Activated CD4-positive, alpha-beta T cell treated with anti-CD3 and anti-CD28 coated beads, Interleukin-2, Interleukin-6, amounts not matched to agents 100 ng/mL and 50 ng/mL, durations not matched to agents 16 hours and 8 hours (primary cell): ENCODE results near the gene HS3ST6.
"Not testable (repeated sequence)": the region's sequence is repeated elsewhere in the genome, so short reads cannot be mapped to it uniquely, and the experiment has no call there.

Source experiments
- DNase-seq: peaks from one replicate; pipeline ENCODE4 v3.0.0-alpha.2; 2020

HS3ST6 gene

GRCh38 chr16:1906055-1906845, 12.0 kb downstream of the HS3ST6 start:
- no peak for DNase-seq

- DNase-seq, result no peak
Observed at GRCh38 chr16:1903845-1904840, 14.1 kb downstream of the HS3ST6 start.

GRCh38 chr16:1903220-1903574, 15.0 kb downstream of the HS3ST6 start:
- no peak for DNase-seq

- DNase-seq, result no peak
Observed at GRCh38 chr16:1902547-1903219, 15.5 kb downstream of the HS3ST6 start.

GRCh38 chr16:1900452-1900774, 17.8 kb downstream of the HS3ST6 start:
- no peak for DNase-seq

- DNase-seq, result no peak
Observed at GRCh38 chr16:1899641-1900451, 18.4 kb downstream of the HS3ST6 start.

GRCh38 chr16:1897692-1898091, 20.5 kb downstream of the HS3ST6 start:
- DNase-seq, result not testable (repeated sequence)

GRCh38 chr16:1895949-1896675, 22.1 kb downstream of the HS3ST6 start:
- no peak for DNase-seq

GRCh38 chr16:1895068-1895467, 23.1 kb downstream of the HS3ST6 start:
- no peak for DNase-seq

GRCh38 chr16:1890708-1891050, 27.5 kb downstream of the HS3ST6 start:
- no peak for DNase-seq

- DNase-seq, result no peak
Observed at GRCh38 chr16:1890024-1890707, 28.0 kb downstream of the HS3ST6 start.

GRCh38 chr16:1887711-1888354, 30.4 kb downstream of the HS3ST6 start:
- DNase-seq, result no peak

- DNase-seq, result no peak
Observed at GRCh38 chr16:1884889-1885288, 33.3 kb downstream of the HS3ST6 start.

GRCh38 chr16:1884155-1884760, 34.0 kb downstream of the HS3ST6 start:
- DNase-seq, result peak; percentile 27

GRCh38 chr16:1881172-1881571, 37.0 kb downstream of the HS3ST6 start:
- not testable (repeated sequence) for DNase-seq

- no peak for DNase-seq
Observed at GRCh38 chr16:1879477-1879876, 38.7 kb downstream of the HS3ST6 start.

- no peak for DNase-seq
Observed at GRCh38 chr16:1878256-1878655, 40.0 kb downstream of the HS3ST6 start.

- DNase-seq, result no peak
Observed at GRCh38 chr16:1877804-1878203, 40.4 kb downstream of the HS3ST6 start.

GRCh38 chr16:1877089-1877488, 41.1 kb downstream of the HS3ST6 start:
- DNase-seq, result no peak

- peak; percentile 70 for DNase-seq
Observed at GRCh38 chr16:1876468-1876867, 41.7 kb downstream of the HS3ST6 start.
